Thyroid gland (tissue), 4 donors: Measurements from ENCODE around the gene ATXN1. TPM values are rescaled to one million over a fixed set of nuclear protein-coding genes. Genes with fewer than 3 reads are reported as not detected.

Source experiments
- DNase-seq, 2 donors: peaks; one replicate each; pipeline ENCODE4 v3.0.0-alpha.2; 2019
- H3K27ac ChIP-seq, 3 donors: fragments of 200-600 bp; sonication (generic); 1 replicate in 2 of 3; 2 replicates in 1 of 3; pipeline ENCODE4 v1.5.1; 2016 to 2019; ENCODE audit warnings: mild to moderate bottlenecking in 1 of 3, moderate library complexity in 1 of 3
- H3K27me3 ChIP-seq: fragments of 200-600 bp; sonication (generic); one replicate; pipeline ENCODE4 v1.5.1; 2019
- H3K36me3 ChIP-seq, 2 donors: fragments of 200-600 bp; sonication (generic); one replicate each; pipeline ENCODE4 v1.5.1; 2016 to 2019
- H3K4me1 ChIP-seq, 2 donors: fragments of 200-600 bp; sonication (generic); one replicate each; pipeline ENCODE4 v1.5.1; 2017 to 2019
- H3K4me3 ChIP-seq, 3 donors: fragments of 200-600 bp; sonication (generic); replicated peaks in 1 of 3; 1 replicate in 2 of 3; 2 replicates in 1 of 3; pipeline ENCODE4 v1.5.1; 2016; ENCODE audit warnings: mild to moderate bottlenecking in 1 of 3
- H3K9me3 ChIP-seq: fragments of 200-600 bp; sonication (generic); one replicate; pipeline ENCODE4 v1.5.1; 2017
- CTCF ChIP-seq, 6 experiments: fragments of 200-600 bp in 3 of 6; fragments of 450-650 bp in 3 of 6; sonication (generic) in 3 of 6; IDR thresholded peaks; one replicate each; pipeline ENCODE4 v1.5.1; 2016 to 2019; ENCODE audit warnings: antibody characterized with exemption in 6 of 6, mild to moderate bottlenecking in 2 of 6, inconsistent platforms in 1 of 6, moderate library complexity in 1 of 6
- POLR2A ChIP-seq, 2 donors: fragments of 450-650 bp; IDR thresholded peaks; one replicate each; pipeline ENCODE4 v1.6.1; 2017; ENCODE audit warnings: antibody characterized with exemption in 2 of 2, mild to moderate bottlenecking in 2 of 2, moderate library complexity in 1 of 2
- WGBS, 2 donors: methylation state at CpG; one replicate each; pipeline ENCODE4 v1.1.5; 2017; 5-methylcytosine and 5-hydroxymethylcytosine counted together
- intact Hi-C: fragments of 100-400 bp; cut with DNase I; formaldehyde crosslinking; loops from one replicate; pipeline ENCODE4 v1.15.1; 2023
- total RNA-seq, 4 donors: library from RNA; depleted of rRNA; stranded (reverse); fragments of >200 nt; gene quantifications; one replicate each; pipeline ENCODE4 v1.2.3, GENCODE V29; 2016

Gene ATXN1
- total RNA-seq, 4 donors from 2014 or later, result 62.1 to 88.1 (median 83.0) TPM

GRCh38 chr6:16284472-16284871, 476.8 kb downstream of the ATXN1 start:
- no peaks in the 10 kb centered on the region for H3K4me1 ChIP-seq
- intact Hi-C loops, result no loop called here
- H3K36me3 ChIP-seq, result no peaks in the 10 kb centered on the region
- WGBS, 2 donors, result 91 to 95% methylated on average over 14 of the region's 14 CpGs
- TF ChIP-seq CTCF (IDR thresholded peaks at IDR 0.05) (no peak), POLR2A (IDR thresholded peaks at IDR 0.05) (no peak)
- no peaks in the 10 kb centered on the region for H3K9me3 ChIP-seq
- H3K4me3 ChIP-seq, result no peak overlapping the region
- no peaks in the 10 kb centered on the region for H3K27me3 ChIP-seq
- H3K27ac ChIP-seq, result no peak overlapping the region
- no peak for DNase-seq

GRCh38 chr6:16282370-16282769, 478.9 kb downstream of the ATXN1 start:
- DNase-seq, result no peak
- Histone ChIP-seq H3K9me3 (no peaks in the 10 kb centered on the region), H3K4me1 (peaks cover 0 to under 1% of the 10 kb centered on the region in 2 donors), H3K27me3 (no peaks in the 10 kb centered on the region), H3K4me3 (no peak overlapping the region), H3K27ac (no peak overlapping the region), H3K36me3 (no peaks in the 10 kb centered on the region)
- 94% methylated on average over 4 of the region's 4 CpGs for WGBS, 2 donors
- intact Hi-C loops, result no loop called here
- no peak for TF ChIP-seq CTCF (IDR thresholded peaks at IDR 0.05)
- no peak for TF ChIP-seq POLR2A (IDR thresholded peaks at IDR 0.05)

- Histone ChIP-seq H3K4me1 (peaks cover 0 to 4% of the 10 kb centered on the region in 2 donors), H3K9me3 (no peaks in the 10 kb centered on the region), H3K36me3 (no peaks in the 10 kb centered on the region), H3K27ac (no peak overlapping the region), H3K27me3 (no peaks in the 10 kb centered on the region), H3K4me3 (no peak overlapping the region)
- intact Hi-C loops, result no loop called here
- DNase-seq, result no peak
- TF ChIP-seq POLR2A (IDR thresholded peaks at IDR 0.05), result no peak
- no peak for TF ChIP-seq CTCF (IDR thresholded peaks at IDR 0.05)
- 86 to 97% methylated on average over 5 of the region's 5 CpGs for WGBS, 2 donors
These were observed 482.0 kb downstream of the ATXN1 start for GRCh38 chr6:16279243-16279642.

GRCh38 chr6:16278750-16279149, 482.5 kb downstream of the ATXN1 start:
- 92 to 96% methylated on average over 7 to 9 of the region's 9 CpGs for WGBS, 2 donors
- H3K36me3 ChIP-seq, result no peaks in the 10 kb centered on the region
- peaks cover 0 to 4% of the 10 kb centered on the region in 2 donors for H3K4me1 ChIP-seq

More at GRCh38 chr6:16278750-16279149, 482.5 kb downstream of the ATXN1 start:
- TF ChIP-seq CTCF (IDR thresholded peaks at IDR 0.05) (no peak), POLR2A (IDR thresholded peaks at IDR 0.05) (no peak)
- Histone ChIP-seq H3K9me3 (no peaks in the 10 kb centered on the region), H3K4me3 (no peak overlapping the region), H3K27me3 (no peaks in the 10 kb centered on the region), H3K27ac (no peak overlapping the region)
- no peak for DNase-seq
- intact Hi-C loops, result no loop called here
